Uterus (tissue), 4 donors: ENCODE measurements around the gene ZNF136. TPM values are rescaled to one million over a fixed set of nuclear protein-coding genes. Genes with fewer than 3 reads are reported as not detected.

Experiments
- total RNA-seq, 4 donors: library from RNA; depleted of rRNA in 3 of 4; stranded (reverse); fragments of >200 nt in 3 of 4; gene quantifications; one replicate each; pipeline versions ENCODE4 v1.1.0 to v1.2.4, GENCODE V29; 2014 to 2023
- donor health status: DM: yes; HTN: yes; CAD: no.

Gene ZNF136
- total RNA-seq, 4 donors from 2014 or later: 2.1 to 31.7 (median 13.0) TPM

Other genes with a start within 250 kb of the ZNF136 start
- 10 to 100 TPM in 3 of 4 donors, 1 to 10 TPM in 1; 9.7 to 21.2 (median 17.7) TPM for gene ZNF700, start 238.0 kb upstream of the ZNF136 start, total RNA-seq
- gene ZNF763, start 198.1 kb upstream of the ZNF136 start, total RNA-seq: 1 to 10 TPM in 3 of 4 donors, under 1 TPM in 1; 0.88 to 6.0 (median 1.7) TPM
- gene ZNF433, start 127.4 kb upstream of the ZNF136 start, total RNA-seq: 10 to 100 TPM in 2 of 4 donors, 1 to 10 TPM in 2; 1.5 to 13.5 (median 7.5) TPM
- under 1 TPM in 3 of 4 donors, not detected in 1; 0.26 to 0.55 (median 0.28) TPM for gene ZNF878, start 110.1 kb upstream of the ZNF136 start, total RNA-seq
- 10 to 100 TPM; 10.8 to 39.4 (median 16.6) TPM for gene ZNF844, start 98.4 kb upstream of the ZNF136 start, total RNA-seq
- 10 to 100 TPM in 1 of 4 donors, 1 to 10 TPM in 1, not detected in 2; 5.0 to 15.7 TPM for gene ZNF20, start 22.7 kb upstream of the ZNF136 start, total RNA-seq
- 10 to 100 TPM in 2 of 4 donors, 1 to 10 TPM in 2; 4.4 to 34.8 (median 10.1) TPM for gene ZNF625, start 6.4 kb upstream of the ZNF136 start, total RNA-seq
- gene ZNF44, start 131.8 kb downstream of the ZNF136 start, total RNA-seq: 10 to 100 TPM in 2 of 4 donors, 1 to 10 TPM in 2; 5.0 to 29.7 (median 15.2) TPM
- 1 to 10 TPM; 6.4 to 9.7 (median 7.9) TPM for gene ZNF563, start 170.5 kb downstream of the ZNF136 start, total RNA-seq
- gene ZNF442, start 202.6 kb downstream of the ZNF136 start, total RNA-seq: 10 to 100 TPM in 2 of 4 donors, 1 to 10 TPM in 2; 5.0 to 15.4 (median 9.5) TPM
- gene ZNF799, start 238.2 kb downstream of the ZNF136 start, total RNA-seq: 10 to 100 TPM; 10.3 to 12.9 (median 12.0) TPM